HG02571 (cell line): ENCODE data around the gene SNX11.
A peak's percentile ranks its signal among the peaks of the same experiment; 100 is the strongest.
"Not testable (repeated sequence)": the region's sequence is repeated elsewhere in the genome, so short reads cannot be mapped to it uniquely, and the experiment has no call there.

Source experiments
- ATAC-seq: cut with Tn5 transposase; IDR thresholded peaks from one replicate; pipeline ENCODE4 v1.9.1; 2021; ENCODE audit warnings: mild to moderate bottlenecking, moderate library complexity; ENCODE audit not compliant: unreplicated experiment

The SNX11 gene, protein sequence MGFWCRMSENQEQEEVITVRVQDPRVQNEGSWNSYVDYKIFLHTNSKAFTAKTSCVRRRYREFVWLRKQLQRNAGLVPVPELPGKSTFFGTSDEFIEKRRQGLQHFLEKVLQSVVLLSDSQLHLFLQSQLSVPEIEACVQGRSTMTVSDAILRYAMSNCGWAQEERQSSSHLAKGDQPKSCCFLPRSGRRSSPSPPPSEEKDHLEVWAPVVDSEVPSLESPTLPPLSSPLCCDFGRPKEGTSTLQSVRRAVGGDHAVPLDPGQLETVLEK

DNA sequence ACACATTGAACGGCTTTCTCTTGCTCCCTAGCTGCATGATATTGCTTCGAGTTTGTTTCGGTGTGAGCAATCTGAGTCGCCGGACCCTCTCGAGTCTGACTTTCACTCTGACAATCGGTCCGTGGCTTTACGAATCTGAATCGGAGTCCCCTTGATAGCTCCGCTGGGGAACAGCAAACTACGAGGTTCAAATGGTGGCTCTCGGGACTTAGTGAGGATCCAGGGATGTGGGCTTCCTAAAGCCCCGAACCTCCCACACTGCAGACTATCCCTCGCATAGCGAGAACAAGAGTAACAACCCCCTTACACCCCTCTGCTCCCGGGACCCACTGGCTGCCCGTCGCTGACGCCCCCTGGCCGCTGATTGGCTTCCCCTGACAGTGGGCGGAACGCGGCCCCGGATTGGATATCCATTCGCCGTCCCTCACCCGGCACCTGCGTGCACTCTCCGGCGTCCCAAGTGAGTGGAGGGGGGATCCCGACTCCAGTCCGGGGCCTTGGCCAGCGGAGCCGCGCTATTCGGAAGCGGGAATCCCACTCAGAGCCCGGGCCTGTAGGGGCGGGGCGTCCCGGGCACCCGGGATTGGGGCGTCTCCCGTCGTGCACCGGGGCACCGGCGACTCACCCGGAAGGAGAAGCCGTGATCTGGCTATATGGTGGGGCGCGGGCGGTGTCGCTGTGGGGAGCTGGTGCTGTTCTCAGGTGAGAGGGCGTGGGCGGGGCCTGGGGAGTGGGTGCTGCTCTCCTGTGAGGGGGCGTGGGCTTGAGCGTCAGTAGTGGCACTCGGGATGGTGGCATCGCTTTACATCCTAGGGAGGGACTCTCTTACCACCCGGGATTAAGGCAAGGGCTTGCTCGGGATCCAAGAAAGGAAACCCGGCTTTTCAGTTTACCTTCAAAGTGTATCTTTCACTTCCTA, at the start of gene SNX11:
TSS of gene SNX11 (plus strand) at position 630 of the 919 bp plus-strand sequence. CDS start 4,278 bp downstream, outside the sequence.
- ATAC-seq: peak; percentile 83

DNA sequence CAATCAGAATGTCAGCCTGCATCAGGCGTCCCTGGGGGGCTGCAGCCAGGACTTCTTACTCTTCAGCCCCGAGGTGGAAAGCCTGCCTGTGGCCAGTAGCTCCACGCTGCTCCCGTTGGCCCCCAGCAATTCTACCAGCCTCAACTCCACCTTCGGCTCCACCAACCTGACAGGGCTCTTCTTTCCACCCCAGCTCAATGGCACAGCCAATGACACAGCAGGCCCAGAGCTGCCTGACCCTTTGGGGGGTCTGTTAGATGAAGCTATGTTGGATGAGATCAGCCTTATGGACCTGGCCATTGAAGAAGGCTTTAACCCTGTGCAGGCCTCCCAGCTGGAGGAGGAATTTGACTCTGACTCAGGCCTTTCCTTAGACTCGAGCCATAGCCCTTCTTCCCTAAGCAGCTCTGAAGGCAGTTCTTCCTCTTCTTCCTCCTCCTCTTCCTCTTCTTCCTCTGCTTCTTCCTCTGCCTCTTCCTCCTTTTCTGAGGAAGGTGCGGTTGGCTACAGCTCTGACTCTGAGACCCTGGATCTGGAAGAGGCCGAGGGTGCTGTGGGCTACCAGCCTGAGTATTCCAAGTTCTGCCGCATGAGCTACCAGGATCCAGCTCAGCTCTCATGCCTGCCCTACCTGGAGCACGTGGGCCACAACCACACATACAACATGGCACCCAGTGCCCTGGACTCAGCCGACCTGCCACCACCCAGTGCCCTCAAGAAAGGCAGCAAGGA, 49.0 kb upstream of the SNX11 start:
- ATAC-seq: no peak

GRCh38 chr17:48059125-48059668, 48.4 kb upstream of the SNX11 start:
- ATAC-seq: no peak

DNA sequence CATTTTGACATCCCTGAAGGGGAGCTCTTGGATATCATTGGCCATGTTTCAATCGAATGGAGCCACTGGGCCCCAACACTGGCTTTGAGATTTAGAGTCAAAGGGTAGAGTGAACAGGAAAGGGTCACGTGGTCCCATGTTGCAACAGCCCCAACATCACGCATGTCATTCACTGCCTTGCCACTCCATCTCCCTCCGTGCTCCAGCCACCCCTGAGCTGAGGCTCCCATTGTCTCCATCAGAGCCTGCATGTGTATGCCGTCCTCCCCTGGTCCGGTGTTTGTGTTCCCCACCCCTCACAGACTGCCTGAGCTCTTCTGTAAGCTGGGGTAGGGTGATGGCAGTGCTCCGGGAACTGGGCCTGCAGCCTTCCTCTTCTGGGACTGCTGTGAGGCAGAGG, 47.3 kb upstream of the SNX11 start:
- ATAC-seq: no peak

DNA sequence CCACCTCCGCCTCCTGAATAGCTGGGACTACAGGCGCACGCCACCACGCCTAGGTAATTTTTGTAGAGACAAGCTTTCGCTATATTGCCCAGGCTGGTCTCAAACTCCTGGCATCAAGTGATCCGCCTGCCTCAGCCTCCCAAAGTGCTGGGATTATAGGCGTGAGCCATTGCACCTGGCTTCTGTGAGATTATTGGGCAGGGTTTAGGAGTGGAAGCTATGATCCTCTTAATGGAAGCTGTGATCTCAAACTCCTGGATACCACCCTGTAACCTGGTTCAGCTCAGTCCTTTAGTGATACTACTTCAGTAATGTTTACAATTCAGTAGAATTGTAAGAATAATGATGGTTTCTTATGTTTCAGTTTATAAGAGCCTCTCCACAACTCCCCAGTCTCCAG, 45.3 kb upstream of the SNX11 start:
- no peak for ATAC-seq

DNA sequence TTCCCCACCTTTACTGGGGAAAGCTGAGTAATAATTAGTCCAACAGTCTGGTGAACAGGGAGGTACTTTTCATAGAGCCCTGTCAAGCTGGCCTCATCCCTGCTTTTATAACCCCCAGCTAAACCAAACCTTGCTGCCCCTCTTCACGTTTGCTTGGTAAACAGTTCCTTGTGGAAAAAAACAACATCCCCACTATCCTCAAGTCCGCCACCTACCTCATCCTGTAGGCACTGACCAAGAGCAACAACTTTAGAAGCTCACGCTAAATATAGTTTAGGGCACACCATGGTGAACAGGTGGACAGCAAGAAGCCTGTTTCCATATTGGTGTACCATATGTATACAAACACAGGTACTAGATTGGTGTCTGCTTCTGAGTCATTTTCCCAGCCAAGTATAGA, 42.9 kb upstream of the SNX11 start:
- ATAC-seq: no peak

DNA sequence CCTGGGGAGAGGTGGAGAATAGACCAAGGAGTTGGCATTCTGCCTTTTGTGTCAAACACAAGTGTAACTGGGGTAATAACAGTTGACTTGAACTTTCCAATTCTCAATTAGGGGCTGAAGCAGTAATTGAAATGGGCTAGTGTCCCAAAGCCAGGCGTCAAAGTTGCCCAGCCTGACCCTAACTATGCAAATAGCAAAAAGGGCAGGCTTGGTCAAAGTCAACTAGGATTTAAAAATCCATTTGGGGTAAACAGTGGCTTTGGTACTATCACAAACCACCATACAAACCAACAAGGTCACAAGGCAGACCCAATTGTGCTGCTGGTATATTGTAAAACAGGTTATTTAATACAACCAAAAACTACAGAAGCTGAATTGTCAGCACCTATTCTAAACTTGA, 41.4 kb upstream of the SNX11 start:
- no peak for ATAC-seq

GRCh38 chr17:48066656-48067055, 40.9 kb upstream of the SNX11 start:
- no peak for ATAC-seq

GRCh38 chr17:48067245-48067644, 40.3 kb upstream of the SNX11 start:
- no peak for ATAC-seq

- ATAC-seq: not testable (repeated sequence)
These were observed 39.8 kb upstream of the SNX11 start for GRCh38 chr17:48067808-48068207.

DNA sequence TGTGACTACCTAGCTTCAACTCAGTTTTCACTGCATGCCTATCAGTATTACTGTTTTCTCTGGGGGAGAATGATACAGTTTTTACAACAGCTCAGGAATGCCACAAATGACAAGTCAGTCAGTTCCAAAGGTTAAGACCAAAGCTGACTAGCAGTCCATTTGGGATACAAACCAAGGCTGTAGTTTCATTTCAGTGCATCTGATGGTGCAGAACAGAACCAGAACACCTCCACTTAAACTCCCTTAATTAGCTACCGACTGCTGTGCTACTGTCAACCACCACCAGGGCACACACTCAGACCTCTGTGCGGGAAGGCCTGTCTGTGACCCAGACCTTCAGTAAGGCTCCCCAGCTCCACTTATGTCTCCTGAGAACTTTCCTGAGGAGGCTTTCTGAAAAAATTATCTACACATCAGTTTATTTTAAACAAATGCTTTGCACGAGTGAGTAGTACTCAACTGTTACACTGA, 39.0 kb upstream of the SNX11 start:
- ATAC-seq: no peak

DNA sequence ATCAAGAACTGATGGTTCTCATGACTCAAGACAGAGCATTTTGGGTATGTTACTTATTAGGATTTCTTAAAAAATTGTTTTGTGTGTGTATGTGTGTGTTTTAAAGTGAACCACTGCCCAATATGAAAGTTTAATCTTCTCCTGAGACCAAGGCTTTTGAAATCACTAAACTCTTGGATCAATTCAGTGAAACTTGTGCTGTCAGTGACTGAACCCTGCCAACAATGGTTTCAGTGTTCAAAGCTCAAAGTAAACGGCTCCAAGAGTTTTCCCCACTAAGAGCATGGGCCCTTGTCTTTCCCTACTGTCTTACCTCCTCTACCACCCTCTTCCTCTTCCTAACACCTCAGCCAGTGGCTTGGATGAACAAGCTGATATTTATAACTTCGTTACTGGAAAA, 37.4 kb upstream of the SNX11 start:
- no peak for ATAC-seq

- no peak for ATAC-seq
These were observed 35.9 kb upstream of the SNX11 start for GRCh38 chr17:48071654-48072053.

DNA sequence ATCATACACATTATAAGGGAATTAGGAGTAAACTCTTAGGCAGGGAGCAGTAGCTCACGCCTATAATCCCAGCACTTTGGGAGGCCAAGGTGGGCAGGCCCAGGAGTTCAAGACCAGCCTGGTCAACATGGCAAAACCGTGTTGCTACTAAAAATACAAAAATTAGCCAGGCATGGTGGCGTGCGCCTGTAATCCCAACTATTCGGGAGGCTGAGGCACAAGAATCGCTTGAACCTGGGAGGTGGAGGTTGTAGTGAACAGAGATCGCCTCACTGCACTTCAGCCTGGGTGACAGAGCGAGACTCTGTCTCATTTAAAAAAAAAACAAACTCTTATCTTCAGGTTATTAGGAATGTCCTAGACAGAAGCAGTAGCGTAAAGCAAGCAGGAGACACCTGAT, 34.8 kb upstream of the SNX11 start:
- ATAC-seq: not testable (repeated sequence)

DNA sequence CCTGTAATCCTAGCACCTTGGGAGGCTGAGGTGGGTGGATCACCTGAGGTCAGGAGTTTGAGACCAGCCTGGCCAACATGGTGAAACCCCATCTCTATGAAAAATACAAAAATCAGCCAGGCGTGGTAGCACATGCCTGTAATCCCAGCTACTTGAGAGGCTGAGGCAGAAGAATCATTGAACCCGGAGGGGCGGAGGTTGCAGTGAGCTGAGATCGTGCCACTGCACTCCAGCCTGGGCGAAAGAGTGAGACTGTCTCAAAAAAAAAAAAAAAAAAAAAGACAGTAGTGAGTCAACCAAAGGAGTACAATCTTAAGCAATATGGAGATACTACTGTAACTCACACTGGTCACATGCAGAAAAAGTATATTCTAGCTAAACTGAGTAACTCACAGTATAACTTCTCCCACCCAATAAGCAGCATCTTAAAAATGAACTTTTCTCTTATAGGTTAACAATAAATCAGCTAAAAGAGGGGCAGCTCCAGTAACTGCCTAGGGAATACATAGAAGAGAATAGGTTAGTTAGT, 33.9 kb upstream of the SNX11 start:
- ATAC-seq: not testable (repeated sequence)

DNA sequence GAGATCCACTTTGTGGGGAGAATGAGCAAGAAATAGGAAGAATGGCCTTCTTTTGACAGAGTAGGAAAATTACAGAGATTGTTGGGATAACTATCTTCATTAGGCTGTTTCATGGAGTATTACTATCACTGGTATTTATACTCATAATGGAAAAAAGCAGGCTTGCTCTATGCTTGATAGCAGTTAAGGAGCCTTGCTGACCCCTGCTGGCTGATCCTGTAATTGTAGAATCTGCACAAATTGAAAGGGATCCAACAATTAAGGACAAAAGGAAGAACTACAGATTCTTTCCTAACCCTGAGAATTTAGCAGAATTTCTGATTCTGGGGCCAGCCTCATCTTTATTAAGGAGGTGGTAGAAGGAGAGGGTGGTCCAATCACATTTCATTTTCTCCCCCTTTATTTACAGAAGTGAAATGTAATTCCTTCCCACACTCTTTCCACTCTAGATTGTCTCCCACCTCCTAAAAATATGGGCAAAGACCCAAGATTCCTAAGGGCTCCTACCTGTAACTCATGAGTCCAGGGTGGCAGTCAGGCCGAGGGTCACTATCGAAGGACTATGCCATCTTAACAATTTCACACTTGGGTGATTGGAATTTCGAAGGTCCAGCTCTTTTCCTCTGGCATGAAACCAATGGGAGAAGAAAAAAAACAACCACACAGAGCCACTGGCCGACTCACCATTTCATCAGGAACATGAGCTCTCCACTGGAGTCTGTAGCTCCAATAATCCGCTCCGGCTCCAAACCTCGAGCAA, 33.1 kb upstream of the SNX11 start:
- no peak for ATAC-seq

DNA sequence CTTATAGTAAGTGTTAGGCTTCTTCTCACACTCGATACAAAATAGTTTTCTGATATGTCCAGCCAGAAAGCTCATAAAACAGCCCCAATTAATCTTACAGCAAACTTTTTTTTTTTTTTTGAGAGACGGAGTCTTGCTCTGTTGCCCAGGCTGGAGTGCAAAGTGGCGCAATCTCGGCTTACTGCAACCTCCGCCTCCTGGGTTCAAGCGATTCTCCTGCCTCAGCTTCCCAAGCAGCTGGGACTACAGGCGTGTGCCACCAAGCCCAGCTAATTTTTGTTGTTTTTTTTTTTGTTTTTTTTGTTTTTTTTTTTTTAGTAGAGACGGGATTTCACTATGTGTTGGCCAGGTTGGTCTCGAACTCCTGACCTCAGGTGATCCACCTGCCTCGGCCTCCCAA, 30.4 kb upstream of the SNX11 start:
- ATAC-seq: not testable (repeated sequence)

DNA sequence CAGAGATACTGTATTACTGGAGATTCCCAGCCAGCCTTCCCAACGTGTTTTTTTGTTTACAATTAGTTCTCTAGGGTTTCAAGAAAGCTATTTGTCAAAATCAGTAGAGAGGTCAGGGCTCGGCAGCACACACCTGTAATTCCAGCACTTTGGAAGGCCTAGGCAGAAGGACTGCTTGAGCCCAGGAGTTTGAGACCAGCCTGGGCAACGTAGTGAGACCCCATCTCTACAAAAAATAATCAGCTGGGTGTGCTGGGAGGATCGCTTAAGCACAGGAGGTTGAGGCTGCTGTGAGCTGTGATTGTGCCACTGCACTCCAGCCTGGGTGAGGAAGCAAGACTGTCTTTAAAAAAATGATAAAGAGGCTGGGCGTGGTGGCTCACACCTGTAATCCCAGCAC, 25.7 kb upstream of the SNX11 start:
- ATAC-seq: no peak

- ATAC-seq: no peak
These were observed 22.6 kb upstream of the SNX11 start for GRCh38 chr17:48084932-48085331.
